H1 (cell line): Measurements from ENCODE around the gene CEP72. TPM values are rescaled to one million over a fixed set of nuclear protein-coding genes. Genes with fewer than 3 reads are reported as not detected.

Experiments used
- CTCF ChIA-PET: fragments of 300-600 bp; sonication (Branson Sonifier 250); formaldehyde crosslinking; loops from one replicate; lab custom pipeline; 2021; ENCODE audit not compliant: partially characterized antibody; lab: Charles Lee
- POLR2A ChIA-PET: fragments of 300-600 bp; sonication (Branson Sonifier 250); formaldehyde crosslinking; loops from one replicate; lab custom pipeline; 2021; ENCODE audit warnings: inconsistent platforms; ENCODE audit not compliant: partially characterized antibody; lab: Charles Lee
- DNase-seq, 2 experiments: peaks; one replicate each; pipeline versions ENCODE4 v3.0.0 to v3.0.0-alpha.2; 2010 to 2022; ENCODE audit warnings: low spot score in 2 of 2, low read depth in 1 of 2, mixed read lengths in 1 of 2
- FAIRE-seq: peaks from 2 replicates; lab custom pipeline; 2011; peaks lifted over from hg19 to GRCh38; lab: Jason Lieb, UNC
- H2AFZ ChIP-seq: 2 replicates; pipeline ENCODE4 v1.8.1; 2012; ENCODE audit warnings: low read length, inconsistent platforms
- H2AK5ac ChIP-seq: 2 replicates; pipeline ENCODE4 v1.6.1; 2013; ENCODE audit warnings: low read depth, low read length
- H2BK120ac ChIP-seq: replicated peaks from 2 replicates; pipeline ENCODE3; 2013; ENCODE audit warnings: low read depth, low read length, inconsistent platforms
- H2BK12ac ChIP-seq: 2 replicates; pipeline ENCODE4 v1.6.1; 2013; ENCODE audit warnings: low read depth, low read length
- H2BK15ac ChIP-seq: 2 replicates; pipeline ENCODE4 v1.6.1; 2013; ENCODE audit warnings: low read length
- H2BK20ac ChIP-seq: 2 replicates; pipeline ENCODE4 v1.6.1; 2013; ENCODE audit warnings: low read length
- H2BK5ac ChIP-seq: 2 replicates; pipeline ENCODE4 v1.6.1; 2013; ENCODE audit warnings: low read depth, low read length
- H3K14ac ChIP-seq: 2 replicates; pipeline ENCODE4 v1.6.1; 2013; ENCODE audit warnings: inconsistent platforms; ENCODE audit not compliant: insufficient read length
- H3K18ac ChIP-seq: 2 replicates; pipeline ENCODE4 v1.6.1; 2013; ENCODE audit warnings: low read length; ENCODE audit errors: extremely low read depth
- H3K23ac ChIP-seq: 2 replicates; pipeline ENCODE4 v1.6.1; 2013; ENCODE audit warnings: inconsistent platforms; ENCODE audit not compliant: insufficient read length
- H3K23me2 ChIP-seq: 2 replicates; pipeline ENCODE4 v1.6.1; 2013; ENCODE audit warnings: low read depth, low read length
- H3K27ac ChIP-seq: 2 replicates; pipeline ENCODE4 v1.6.1; 2011; ENCODE audit warnings: low read depth, low read length, inconsistent platforms
- H3K27me3 ChIP-seq, 4 experiments: replicated peaks in 1 of 4; 1 replicate in 1 of 4; 2 replicates in 3 of 4; pipeline versions ENCODE4 v1.6.1 to v1.8.1; 2011 to 2013; ENCODE audit warnings: low read length in 3 of 4, mild to moderate bottlenecking in 3 of 4, inconsistent platforms in 2 of 4, mixed read lengths in 2 of 4, moderate library complexity in 1 of 4; ENCODE audit not compliant: control insufficient read depth in 3 of 4, insufficient read depth in 3 of 4; ENCODE audit errors: extremely low read depth in 1 of 4
- H3K36me3 ChIP-seq, 4 experiments: 2 replicates each; pipeline versions ENCODE4 v1.6.1 to v1.8.1; 2011 to 2013; ENCODE audit warnings: mild to moderate bottlenecking in 4 of 4, low read length in 3 of 4, moderate library complexity in 2 of 4, control low read depth in 1 of 4, inconsistent platforms in 1 of 4; ENCODE audit not compliant: insufficient read depth in 4 of 4, control insufficient read depth in 2 of 4
- H3K4ac ChIP-seq: replicated peaks from 2 replicates; pipeline ENCODE3; 2013; ENCODE audit warnings: low read length, low read depth, mixed read lengths, inconsistent platforms; ENCODE audit not compliant: insufficient read length
- H3K4me1 ChIP-seq, 4 experiments: replicated peaks in 1 of 4; 1 replicate in 1 of 4; 2 replicates in 3 of 4; pipeline versions ENCODE4 v1.6.1 to v1.8.1; 2011 to 2013; ENCODE audit warnings: low read length in 3 of 4, inconsistent platforms in 2 of 4, mixed read lengths in 1 of 4; ENCODE audit not compliant: insufficient read depth in 4 of 4, control insufficient read depth in 3 of 4
- H3K4me2 ChIP-seq, 2 experiments: 2 replicates each; pipeline versions ENCODE4 v1.6.1 to v1.8.1; 2011 to 2013; ENCODE audit warnings: low read depth in 2 of 2, low read length in 2 of 2, control low read depth in 1 of 2, inconsistent platforms in 1 of 2, mild to moderate bottlenecking in 1 of 2; ENCODE audit not compliant: insufficient read depth in 1 of 2
- H3K4me3 ChIP-seq, 4 experiments: fragments of 200-600, 300-600 bp in 1 of 4; sonication (generic), shearing (Covaris generic), sonication (Bioruptor Twin) in 1 of 4; 2 replicates each; pipeline versions ENCODE4 v1.5.1 to v1.8.1; 2011 to 2016; ENCODE audit warnings: low read length in 4 of 4, low read depth in 3 of 4, control low read depth in 2 of 4, inconsistent platforms in 2 of 4, mild to moderate bottlenecking in 2 of 4, mixed read lengths in 1 of 4, moderate library complexity in 1 of 4; ENCODE audit not compliant: insufficient read depth in 2 of 4; ENCODE audit errors: extremely low read depth in 1 of 4
- H3K56ac ChIP-seq: replicated peaks from 2 replicates; pipeline ENCODE3; 2013; ENCODE audit warnings: low read depth, mild to moderate bottlenecking, mixed read lengths, low read length, inconsistent platforms; ENCODE audit not compliant: insufficient read length
- H3K79me1 ChIP-seq: 2 replicates; pipeline ENCODE4 v1.6.1; 2013; ENCODE audit warnings: low read depth, low read length, control low read depth
- H3K79me2 ChIP-seq, 2 experiments: 2 replicates each; pipeline versions ENCODE4 v1.6.1 to v1.8.1; 2012 to 2013; ENCODE audit warnings: low read length in 2 of 2, mild to moderate bottlenecking in 2 of 2, inconsistent platforms in 1 of 2; ENCODE audit not compliant: insufficient read depth in 2 of 2, control insufficient read depth in 1 of 2
- H3K9ac ChIP-seq, 4 experiments: replicated peaks in 1 of 4; 1 replicate in 1 of 4; 2 replicates in 3 of 4; pipeline versions ENCODE4 v1.6.1 to v1.8.1; 2011 to 2013; ENCODE audit warnings: low read depth in 3 of 4, low read length in 3 of 4, control low read depth in 2 of 4, mild to moderate bottlenecking in 2 of 4, moderate library complexity in 2 of 4, inconsistent platforms in 1 of 4; ENCODE audit errors: extremely low read depth in 1 of 4
- H3K9me3 ChIP-seq, 2 experiments: 2 replicates each; pipeline versions ENCODE4 v1.6.1 to v1.8.1; 2012 to 2013; ENCODE audit warnings: mild to moderate bottlenecking in 2 of 2, moderate library complexity in 2 of 2, control low read depth in 1 of 2, inconsistent platforms in 1 of 2, low read depth in 1 of 2, low read length in 1 of 2, mixed read lengths in 1 of 2; ENCODE audit not compliant: insufficient read depth in 2 of 2
- H4K20me1 ChIP-seq, 2 experiments: replicated peaks in 1 of 2; 2 replicates each; pipeline versions ENCODE3 to v1.8.1; 2011 to 2013; ENCODE audit warnings: inconsistent platforms in 2 of 2, low read length in 2 of 2, mild to moderate bottlenecking in 1 of 2; ENCODE audit not compliant: insufficient read depth in 2 of 2, control insufficient read depth in 1 of 2
- H4K5ac ChIP-seq: 2 replicates; pipeline ENCODE4 v1.6.1; 2013; ENCODE audit warnings: low read length, low read depth, mixed read lengths, inconsistent platforms; ENCODE audit not compliant: insufficient read length
- H4K8ac ChIP-seq: 2 replicates; pipeline ENCODE4 v1.8.0; 2013; ENCODE audit warnings: mild to moderate bottlenecking, moderate library complexity, low read length, inconsistent platforms; ENCODE audit not compliant: insufficient read depth; ENCODE audit errors: extremely low read depth
- H4K91ac ChIP-seq: replicated peaks from 2 replicates; pipeline ENCODE3; 2013; ENCODE audit warnings: low read length, mixed read lengths, inconsistent platforms; ENCODE audit not compliant: insufficient read length
- ASH2L ChIP-seq: fragments of 200-600, 300-600 bp; sonication (generic); IDR thresholded peaks from one replicate; pipeline ENCODE4 v1.7.1; 2017; ENCODE audit warnings: low read length
- CHD2 ChIP-seq: IDR thresholded peaks from 2 replicates; pipeline ENCODE4 v1.6.1; 2012; ENCODE audit warnings: low read length, improper control_type of control experiment
- GTF2F1 ChIP-seq: IDR thresholded peaks from 2 replicates; pipeline ENCODE4 v1.6.1; 2012; ENCODE audit warnings: low read depth, low read length, improper control_type of control experiment, borderline replicate concordance
- SIN3A ChIP-seq, 2 experiments: IDR thresholded peaks in 1 of 2; conservative IDR thresholded peaks in 1 of 2; 2 replicates each; pipeline ENCODE4 v1.6.1; 2011 to 2012; ENCODE audit warnings: low read length in 2 of 2, improper control_type of control experiment in 1 of 2, low read depth in 1 of 2, mild to moderate bottlenecking in 1 of 2
- TAF7 ChIP-seq: optimal IDR thresholded peaks from 2 replicates; pipeline ENCODE3; 2011; ENCODE audit warnings: low read depth, mild to moderate bottlenecking, inconsistent platforms, low read length, moderate library complexity, borderline replicate concordance
- TCF12 ChIP-seq: IDR thresholded peaks from 2 replicates; pipeline ENCODE4 v1.6.1; 2011; ENCODE audit warnings: low read depth, mild to moderate bottlenecking, low read length
- WGBS, 2 experiments: shearing (Covaris generic) in 1 of 2; methylation state at CpG; one replicate each; pipeline versions ENCODE4 v1.1.6 to v1.1.7; 2013 to 2015; ENCODE audit warnings: low lambda C conversion rate in 2 of 2, mixed read lengths in 2 of 2, inconsistent platforms in 1 of 2, low coverage in 1 of 2, missing lambda C conversion rate in 1 of 2; ENCODE audit not compliant: insufficient replicate concordance in 2 of 2, insufficient coverage in 1 of 2, insufficient read length in 1 of 2; ENCODE audit errors: extremely low coverage in 1 of 2, missing lambda C conversion rate in 1 of 2; 5-methylcytosine and 5-hydroxymethylcytosine counted together
- polyA plus RNA-seq, 7 experiments: library from polyadenylated mRNA; depleted of rRNA in 3 of 7; stranded (reverse) in 5 of 7; unstranded in 2 of 7; fragments of >200 nt in 5 of 7; fragments of 200-250 nt in 2 of 7; gene quantifications; 1 replicate in 5 of 7; 2 replicates in 1 of 7; 4 replicates in 1 of 7; pipeline versions ENCODE4 v1.2.1 to v1.2.3, GENCODE V29; 2011 to 2013; ENCODE audit warnings: missing spikeins in 2 of 7, mixed read lengths in 2 of 7
- total RNA-seq: library from RNA; stranded (reverse); fragmentation: NEBNext Ultra II Directional; extraction: Animal tissue kit (Norgen Biotek cat#: 25700); gene quantifications from 2 replicates; pipeline ENCODE4 v1.2.1, GENCODE V29; 2021
- TF ChIP-seq, protein P1 (sequence below): IDR thresholded peaks from 2 replicates; pipeline ENCODE4 v1.6.1; 2012; ENCODE audit warnings: low read length, inconsistent platforms

CEP72 gene
- total and polyA plus RNA-seq, 2 of the 8 experiments (the other 6 are each of a cell fraction or from before 2014, with no cell fraction given), result 13.1 to 19.6 TPM

- TF ChIP-seq, protein P1, sequence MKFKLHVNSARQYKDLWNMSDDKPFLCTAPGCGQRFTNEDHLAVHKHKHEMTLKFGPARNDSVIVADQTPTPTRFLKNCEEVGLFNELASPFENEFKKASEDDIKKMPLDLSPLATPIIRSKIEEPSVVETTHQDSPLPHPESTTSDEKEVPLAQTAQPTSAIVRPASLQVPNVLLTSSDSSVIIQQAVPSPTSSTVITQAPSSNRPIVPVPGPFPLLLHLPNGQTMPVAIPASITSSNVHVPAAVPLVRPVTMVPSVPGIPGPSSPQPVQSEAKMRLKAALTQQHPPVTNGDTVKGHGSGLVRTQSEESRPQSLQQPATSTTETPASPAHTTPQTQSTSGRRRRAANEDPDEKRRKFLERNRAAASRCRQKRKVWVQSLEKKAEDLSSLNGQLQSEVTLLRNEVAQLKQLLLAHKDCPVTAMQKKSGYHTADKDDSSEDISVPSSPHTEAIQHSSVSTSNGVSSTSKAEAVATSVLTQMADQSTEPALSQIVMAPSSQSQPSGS, result no peak
- TF ChIP-seq TCF12 (no peak), CHD2 (no peak), SIN3A (conservative IDR thresholded peaks at IDR 0.05 in 1 of 2, IDR thresholded peaks at IDR 0.05 in 1 of 2; ENCODE audit: low read depth in 1 of 2, low read length in 2 of 2) (no peak), ASH2L (no peak), TAF7 (no peak), GTF2F1 (no peak)
- peaks cover 2 to 12% (median 6%) of the 10 kb centered on the region in 4 experiments; a peak in 5 of 7 replicates for H3K27me3 ChIP-seq
- DNase-seq (no peak), FAIRE-seq (no peak)
- no peak overlapping the region for H2BK120ac ChIP-seq
- H3K9ac ChIP-seq, result no peak overlapping the region
- no peak overlapping the region for H3K4me2 ChIP-seq
- no peak overlapping the region for H3K14ac ChIP-seq
- H3K4me3 ChIP-seq, result no peak overlapping the region
- no peaks in the 10 kb centered on the region for H3K4me1 ChIP-seq
- no peaks in the 10 kb centered on the region for H3K23me2 ChIP-seq
- H2BK20ac ChIP-seq, result no peak overlapping the region
- H3K23ac ChIP-seq, result no peak overlapping the region
- H3K27ac ChIP-seq, result no peak overlapping the region
- no peak overlapping the region for H3K4ac ChIP-seq
- H4K5ac ChIP-seq, result no peak overlapping the region
- no peak overlapping the region for H2BK12ac ChIP-seq
- H4K91ac ChIP-seq, result no peak overlapping the region
- CTCF ChIA-PET, result interaction anchor here (0.7 to 1.2 kb wide), 4 partner anchors 13 to 89 kb away, joined by 3 to 5 read pairs (median 4); no protein-coding TSS in a partner anchor
- H2BK5ac ChIP-seq, result no peak overlapping the region
- H2BK15ac ChIP-seq, result no peak overlapping the region
- WGBS, 2 experiments, result 87% methylated on average over 15 of the region's 16 CpGs; no CpG with 5 or more reads in 1 of the 2 experiments
- H4K20me1 ChIP-seq, result no peaks in the 10 kb centered on the region
- H2AFZ ChIP-seq, result no peak overlapping the region
- H3K36me3 ChIP-seq, result no peaks in the 10 kb centered on the region
- no peak overlapping the region for H4K8ac ChIP-seq
- H2AK5ac ChIP-seq, result no peak overlapping the region
- no peak overlapping the region for H3K56ac ChIP-seq
- POLR2A ChIA-PET, result no interaction called here
- H3K9me3 ChIP-seq, result no peaks in the 10 kb centered on the region
- no peak overlapping the region for H3K18ac ChIP-seq
- no peaks in the 10 kb centered on the region for H3K79me1 ChIP-seq
- no peaks in the 10 kb centered on the region for H3K79me2 ChIP-seq
These were observed 45.4 kb upstream of the CEP72 start for GRCh38 chr5:566636-567309.
